H9 (cell line): ENCODE measurements around the gene CKS2. TPM values are rescaled to one million over a fixed set of nuclear protein-coding genes. Genes with fewer than 3 reads are reported as not detected.

Source experiments
- DNase-seq: peaks from one replicate; pipeline ENCODE4 v3.0.0-alpha.2; 2017
- H2AFZ ChIP-seq: one replicate; pipeline ENCODE4 v1.6.1; 2013; ENCODE audit warnings: mild to moderate bottlenecking, low read length, control low read depth, moderate library complexity
- H2AK5ac ChIP-seq: 2 replicates; pipeline ENCODE4 v1.6.1; 2013; ENCODE audit warnings: low read length, control low read depth, mixed read lengths; ENCODE audit not compliant: insufficient read length
- H2BK120ac ChIP-seq: one replicate; pipeline ENCODE4 v1.6.1; 2013; ENCODE audit warnings: low read depth, mild to moderate bottlenecking, low read length, control low read depth, inconsistent platforms; ENCODE audit not compliant: poor library complexity, severe bottlenecking
- H2BK12ac ChIP-seq: 2 replicates; pipeline ENCODE4 v1.6.1; 2013; ENCODE audit warnings: low read length, control low read depth, mixed read lengths, low read depth; ENCODE audit not compliant: insufficient read length
- H2BK15ac ChIP-seq: 2 replicates; pipeline ENCODE4 v1.6.1; 2013; ENCODE audit warnings: low read depth, low read length, control low read depth
- H2BK20ac ChIP-seq: one replicate; pipeline ENCODE4 v1.6.1; 2013; ENCODE audit warnings: low read depth, mild to moderate bottlenecking, low read length, control low read depth, inconsistent platforms; ENCODE audit not compliant: poor library complexity, severe bottlenecking
- H2BK5ac ChIP-seq: 2 replicates; pipeline ENCODE4 v1.6.1; 2013; ENCODE audit warnings: low read length, control low read depth, mixed read lengths; ENCODE audit not compliant: insufficient read length
- H3K14ac ChIP-seq: 2 replicates; pipeline ENCODE4 v1.6.1; 2013; ENCODE audit warnings: low read length, control low read depth; ENCODE audit not compliant: insufficient read depth
- H3K18ac ChIP-seq: 2 replicates; pipeline ENCODE4 v1.6.1; 2013; ENCODE audit warnings: low read depth, mild to moderate bottlenecking, mixed read lengths, low read length, control low read depth; ENCODE audit not compliant: insufficient read length
- H3K23ac ChIP-seq: 2 replicates; pipeline ENCODE4 v1.6.1; 2013; ENCODE audit warnings: low read length, control low read depth, mixed read lengths, low read depth; ENCODE audit not compliant: insufficient read length
- H3K23me2 ChIP-seq: 2 replicates; pipeline ENCODE4 v1.6.1; 2013; ENCODE audit warnings: low read depth, mild to moderate bottlenecking, mixed read lengths, low read length, control low read depth; ENCODE audit not compliant: insufficient read length, poor library complexity, severe bottlenecking
- H3K27ac ChIP-seq: 2 replicates; pipeline ENCODE4 v1.5.1; 2013; ENCODE audit warnings: low read length, control low read depth, mixed read lengths, low read depth; ENCODE audit not compliant: insufficient read length
- H3K27me3 ChIP-seq: 2 replicates; pipeline ENCODE4 v1.6.1; 2013; ENCODE audit warnings: low read length, control low read depth, inconsistent platforms; ENCODE audit not compliant: insufficient read depth
- H3K4ac ChIP-seq: 2 replicates; pipeline ENCODE4 v1.6.1; 2013; ENCODE audit warnings: low read depth, mild to moderate bottlenecking, control low read depth, inconsistent platforms, low read length, moderate library complexity
- H3K4me1 ChIP-seq: 2 replicates; pipeline ENCODE4 v1.6.1; 2013; ENCODE audit warnings: low read length, control low read depth, inconsistent platforms; ENCODE audit not compliant: insufficient read depth
- H3K4me2 ChIP-seq: 2 replicates; pipeline ENCODE4 v1.6.1; 2013; ENCODE audit warnings: low read length, control low read depth, mixed read lengths; ENCODE audit not compliant: insufficient read length, insufficient read depth
- H3K56ac ChIP-seq: 2 replicates; pipeline ENCODE4 v1.6.1; 2013; ENCODE audit warnings: low read depth, mild to moderate bottlenecking, mixed read lengths, low read length, control low read depth; ENCODE audit not compliant: insufficient read length
- H3K79me1 ChIP-seq: 2 replicates; pipeline ENCODE4 v1.6.1; 2013; ENCODE audit warnings: low read depth, mild to moderate bottlenecking, moderate library complexity, low read length, control low read depth, inconsistent platforms; ENCODE audit not compliant: insufficient read depth, poor library complexity, severe bottlenecking
- H3K79me2 ChIP-seq: 2 replicates; pipeline ENCODE4 v1.6.1; 2013; ENCODE audit warnings: low read length, control low read depth, inconsistent platforms; ENCODE audit not compliant: insufficient read depth
- H3K9ac ChIP-seq: 2 replicates; pipeline ENCODE4 v1.6.1; 2013; ENCODE audit warnings: low read length, control low read depth, mixed read lengths; ENCODE audit not compliant: insufficient read length; ENCODE audit errors: extremely low read depth
- H3K9me3 ChIP-seq: one replicate; pipeline ENCODE4 v1.6.1; 2013; ENCODE audit warnings: low read depth, low read length, inconsistent platforms; ENCODE audit not compliant: control insufficient read depth
- H3T11ph ChIP-seq: one replicate; pipeline ENCODE4 v1.6.1; 2013; ENCODE audit warnings: mild to moderate bottlenecking, low read length, control low read depth, inconsistent platforms
- H4K20me1 ChIP-seq: one replicate; pipeline ENCODE4 v1.6.1; 2013; ENCODE audit not compliant: control insufficient read depth, insufficient read length, insufficient read depth
- H4K5ac ChIP-seq: 2 replicates; pipeline ENCODE4 v1.6.1; 2013; ENCODE audit warnings: low read depth, mild to moderate bottlenecking, mixed read lengths, low read length, control low read depth; ENCODE audit not compliant: insufficient read length
- H4K8ac ChIP-seq: replicated peaks from 2 replicates; pipeline ENCODE4 v1.6.1; 2013; ENCODE audit warnings: low read length, control low read depth, mixed read lengths, low read depth; ENCODE audit not compliant: insufficient read length
- H4K91ac ChIP-seq: 2 replicates; pipeline ENCODE4 v1.6.1; 2013; ENCODE audit warnings: low read depth, mild to moderate bottlenecking, moderate library complexity, mixed read lengths, low read length, control low read depth; ENCODE audit not compliant: insufficient read length
- H3K27ac Mint-ChIP-seq, 3 experiments: 2 replicates in 2 of 3; 3 replicates in 1 of 3; pipeline ENCODE4 v1.8.0; 2020 to 2021; ENCODE audit warnings: mixed read lengths in 3 of 3, mild to moderate bottlenecking in 1 of 3, moderate library complexity in 1 of 3
- H3K27me3 Mint-ChIP-seq: 2 replicates; pipeline ENCODE4 v1.8.0; 2021; ENCODE audit warnings: low read depth, mild to moderate bottlenecking, moderate library complexity, mixed read lengths
- H3K36me3 Mint-ChIP-seq, 3 experiments: 2 replicates in 2 of 3; 3 replicates in 1 of 3; pipeline ENCODE4 v1.8.0; 2020 to 2021; ENCODE audit warnings: low read depth in 3 of 3, mixed read lengths in 3 of 3; ENCODE audit not compliant: insufficient read depth in 1 of 3
- H3K4me1 Mint-ChIP-seq, 2 experiments: 2 replicates each; pipeline ENCODE4 v1.8.0; 2020; ENCODE audit warnings: mixed read lengths in 2 of 2
- H3K4me3 Mint-ChIP-seq, 2 experiments: 2 replicates in 1 of 2; 3 replicates in 1 of 2; pipeline ENCODE4 v1.8.0; 2020 to 2021; ENCODE audit warnings: mild to moderate bottlenecking in 2 of 2, mixed read lengths in 2 of 2, moderate library complexity in 1 of 2
- H3K9me3 Mint-ChIP-seq, 2 experiments: 2 replicates in 1 of 2; 3 replicates in 1 of 2; pipeline ENCODE4 v1.8.0; 2020; ENCODE audit warnings: mild to moderate bottlenecking in 2 of 2, mixed read lengths in 2 of 2, moderate library complexity in 1 of 2
- WGBS: extraction: QIAGEN DNeasy Blood & Tissue Kit; methylation state at CpG from one replicate; pipeline ENCODE4 v1.1.7; 2013; ENCODE audit warnings: missing lambda C conversion rate, low lambda C conversion rate, mixed read lengths; ENCODE audit not compliant: insufficient read length; ENCODE audit errors: extremely low coverage; 5-methylcytosine and 5-hydroxymethylcytosine counted together
- total RNA-seq: library from RNA; stranded (reverse); gene quantifications from 2 replicates; pipeline ENCODE4 v1.2.1, GENCODE V29; 2021
- TF ChIP-seq, protein P1 (sequence below): fragments of 200-600 bp; sonication (generic); conservative IDR thresholded peaks from 3 replicates; pipeline ENCODE4 v1.8.0; 2021; ENCODE audit warnings: antibody characterized with exemption, mild to moderate bottlenecking

Gene CKS2
- total RNA-seq, 1 experiment from 2014 or later = 211 TPM

DNA sequence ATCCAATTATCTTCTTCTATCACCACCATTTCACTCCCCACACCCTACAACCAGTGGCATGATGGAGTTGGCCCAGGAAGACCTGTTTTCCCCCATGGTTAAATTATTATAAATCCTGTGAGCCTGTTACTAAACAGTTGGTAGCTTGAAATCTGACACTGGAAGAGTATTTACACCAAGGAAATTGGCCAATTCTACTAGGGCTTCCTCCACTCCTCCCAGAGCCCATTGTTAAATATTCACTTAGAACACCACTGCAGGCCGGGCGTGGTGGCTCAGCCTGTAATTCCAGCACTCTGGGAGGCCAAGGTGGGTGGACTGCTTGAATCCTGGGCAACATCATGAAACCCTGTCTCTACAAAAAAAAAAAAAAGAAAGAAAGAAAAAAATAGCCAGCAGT is 32.4 kb upstream of the CKS2 start:
- H2BK20ac ChIP-seq = no peak overlapping the region
- H3K56ac ChIP-seq = no peak overlapping the region
- no peak overlapping the region for H2AFZ ChIP-seq
- no peaks in the 10 kb centered on the region for H3K27me3 ChIP-seq
- H3K27me3 Mint-ChIP-seq = no peaks in the 10 kb centered on the region; the same call in none of the 2 replicates
- H2AK5ac ChIP-seq = no peak overlapping the region
- H3K23me2 ChIP-seq = no peaks in the 10 kb centered on the region
- TF ChIP-seq, protein P1, sequence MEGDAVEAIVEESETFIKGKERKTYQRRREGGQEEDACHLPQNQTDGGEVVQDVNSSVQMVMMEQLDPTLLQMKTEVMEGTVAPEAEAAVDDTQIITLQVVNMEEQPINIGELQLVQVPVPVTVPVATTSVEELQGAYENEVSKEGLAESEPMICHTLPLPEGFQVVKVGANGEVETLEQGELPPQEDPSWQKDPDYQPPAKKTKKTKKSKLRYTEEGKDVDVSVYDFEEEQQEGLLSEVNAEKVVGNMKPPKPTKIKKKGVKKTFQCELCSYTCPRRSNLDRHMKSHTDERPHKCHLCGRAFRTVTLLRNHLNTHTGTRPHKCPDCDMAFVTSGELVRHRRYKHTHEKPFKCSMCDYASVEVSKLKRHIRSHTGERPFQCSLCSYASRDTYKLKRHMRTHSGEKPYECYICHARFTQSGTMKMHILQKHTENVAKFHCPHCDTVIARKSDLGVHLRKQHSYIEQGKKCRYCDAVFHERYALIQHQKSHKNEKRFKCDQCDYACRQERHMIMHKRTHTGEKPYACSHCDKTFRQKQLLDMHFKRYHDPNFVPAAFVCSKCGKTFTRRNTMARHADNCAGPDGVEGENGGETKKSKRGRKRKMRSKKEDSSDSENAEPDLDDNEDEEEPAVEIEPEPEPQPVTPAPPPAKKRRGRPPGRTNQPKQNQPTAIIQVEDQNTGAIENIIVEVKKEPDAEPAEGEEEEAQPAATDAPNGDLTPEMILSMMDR = no peak
- peaks cover 5 to 11% of the 10 kb centered on the region in 2 experiments for H3K4me1 Mint-ChIP-seq
- H3K4me3 Mint-ChIP-seq = no peak overlapping the region
- H3K23ac ChIP-seq = no peak overlapping the region
- H2BK15ac ChIP-seq = no peak overlapping the region
- H3K4me1 ChIP-seq = no peaks in the 10 kb centered on the region
- no peaks in the 10 kb centered on the region for H3K79me2 ChIP-seq
- peaks cover 8% of the 10 kb centered on the region for H3K9me3 ChIP-seq
- H3K18ac ChIP-seq = no peak overlapping the region
- no peak overlapping the region for H3K14ac ChIP-seq
- no peak overlapping the region for H4K91ac ChIP-seq
- no peak overlapping the region for H3K27ac ChIP-seq
- H2BK5ac ChIP-seq = no peak overlapping the region
- DNase-seq = no peak
- H3K27ac Mint-ChIP-seq = no peak overlapping the region
- no peak overlapping the region for H3T11ph ChIP-seq
- H2BK12ac ChIP-seq = no peak overlapping the region
- peaks cover 23 to 39% (median 34%) of the 10 kb centered on the region in 3 experiments for H3K36me3 Mint-ChIP-seq
- WGBS = no CpG with 5 or more reads among the region's 2 CpGs
- H2BK120ac ChIP-seq = no peak overlapping the region
- no peak overlapping the region for H4K8ac ChIP-seq
- H3K4ac ChIP-seq = no peak overlapping the region
- H3K4me2 ChIP-seq = no peak overlapping the region
- H4K5ac ChIP-seq = no peak overlapping the region
- H3K9ac ChIP-seq = no peak overlapping the region
- peaks cover 25 to 34% of the 10 kb centered on the region in 2 experiments for H3K9me3 Mint-ChIP-seq
- no peaks in the 10 kb centered on the region for H3K79me1 ChIP-seq
- H4K20me1 ChIP-seq = no peaks in the 10 kb centered on the region
